Duodenal mucosa (tissue), 2 donors: ENCODE measurements around the gene ABCB1.
"Not testable (repeated sequence)": the region's sequence is repeated elsewhere in the genome, so short reads cannot be mapped to it uniquely, and the experiment has no call there.

Source experiments
- H3K27ac ChIP-seq: one replicate; pipeline ENCODE4 v1.7.0; 2013; ENCODE audit warnings: low read depth, low read length
- H3K27me3 ChIP-seq, 2 donors: one replicate each; pipeline ENCODE4 v1.7.0; 2013; ENCODE audit warnings: low read length in 2 of 2, control low read depth in 1 of 2; ENCODE audit not compliant: insufficient read depth in 2 of 2, control insufficient read depth in 1 of 2
- H3K36me3 ChIP-seq, 2 donors: one replicate each; pipeline ENCODE4 v1.7.0; 2013; ENCODE audit warnings: low read length in 2 of 2, control low read depth in 1 of 2; ENCODE audit not compliant: insufficient read depth in 2 of 2, control insufficient read depth in 1 of 2
- H3K4me1 ChIP-seq, 2 donors: one replicate each; pipeline ENCODE4 v1.7.0; 2013; ENCODE audit warnings: low read length in 2 of 2, control low read depth in 1 of 2; ENCODE audit not compliant: insufficient read depth in 2 of 2, control insufficient read depth in 1 of 2
- H3K4me3 ChIP-seq, 2 donors: one replicate each; pipeline ENCODE4 v1.7.0; 2013; ENCODE audit warnings: low read length in 2 of 2, low read depth in 1 of 2
- H3K9ac ChIP-seq, 2 donors: one replicate each; pipeline ENCODE4 v1.7.0; 2013; ENCODE audit warnings: low read length in 2 of 2, low read depth in 1 of 2
- H3K9me3 ChIP-seq, 2 donors: one replicate each; pipeline ENCODE4 v1.7.0; 2013; ENCODE audit warnings: low read length in 2 of 2, control low read depth in 1 of 2; ENCODE audit not compliant: control insufficient read depth in 1 of 2

ABCB1 gene

GRCh38 chr7:87581723-87582122 lies 19.0 kb downstream of the ABCB1 start:
- Histone ChIP-seq H3K36me3 (no peaks in the 10 kb centered on the region), H3K9ac (no peak overlapping the region), H3K27me3 (no peaks in the 10 kb centered on the region), H3K9me3 (no peaks in the 10 kb centered on the region), H3K27ac (no peak overlapping the region), H3K4me3 (no peak overlapping the region), H3K4me1 (no peaks in the 10 kb centered on the region)

GRCh38 chr7:87580636-87581035 lies 20.0 kb downstream of the ABCB1 start:
- H3K9ac ChIP-seq: no peak overlapping the region
- no peak overlapping the region for H3K27ac ChIP-seq
- no peak overlapping the region for H3K4me3 ChIP-seq
- H3K4me1 ChIP-seq: no peaks in the 10 kb centered on the region
- no peaks in the 10 kb centered on the region for H3K27me3 ChIP-seq
- H3K9me3 ChIP-seq: no peaks in the 10 kb centered on the region
- no peaks in the 10 kb centered on the region for H3K36me3 ChIP-seq

GRCh38 chr7:87575521-87575920 lies 25.2 kb downstream of the ABCB1 start:
- Histone ChIP-seq H3K27me3 (no peaks in the 10 kb centered on the region), H3K27ac (no peak overlapping the region), H3K4me3 (no peak overlapping the region), H3K9me3 (no peaks in the 10 kb centered on the region), H3K36me3 (no peaks in the 10 kb centered on the region), H3K4me1 (no peaks in the 10 kb centered on the region), H3K9ac (no peak overlapping the region)

- Histone ChIP-seq H3K27me3 (no peaks in the 10 kb centered on the region), H3K9me3 (no peaks in the 10 kb centered on the region), H3K27ac (no peak overlapping the region), H3K4me3 (no peak overlapping the region), H3K4me1 (peaks cover 0 to 6% of the 10 kb centered on the region in 2 donors), H3K9ac (no peak overlapping the region), H3K36me3 (no peaks in the 10 kb centered on the region)
Measured at GRCh38 chr7:87574630-87575029, 26.1 kb downstream of the ABCB1 start.

GRCh38 chr7:87572513-87572912 lies 28.2 kb downstream of the ABCB1 start:
- H3K27ac ChIP-seq, H3K4me3 ChIP-seq, H3K36me3 ChIP-seq, H3K9ac ChIP-seq, H3K9me3 ChIP-seq, H3K27me3 ChIP-seq: not testable (repeated sequence)
- H3K4me1 ChIP-seq: peaks cover 6 to 13% of the 10 kb centered on the region in 2 donors

GRCh38 chr7:87570178-87570577 lies 30.5 kb downstream of the ABCB1 start:
- H3K4me1 ChIP-seq: peaks cover 6 to 13% of the 10 kb centered on the region in 2 donors
- no peak overlapping the region for H3K4me3 ChIP-seq
- no peaks in the 10 kb centered on the region for H3K36me3 ChIP-seq
- no peak overlapping the region for H3K9ac ChIP-seq
- no peak overlapping the region for H3K27ac ChIP-seq
- no peaks in the 10 kb centered on the region for H3K27me3 ChIP-seq
- no peaks in the 10 kb centered on the region for H3K9me3 ChIP-seq

GRCh38 chr7:87567052-87567451 lies 33.6 kb downstream of the ABCB1 start:
- Histone ChIP-seq H3K4me3 (no peak overlapping the region), H3K36me3 (no peaks in the 10 kb centered on the region), H3K27ac (no peak overlapping the region), H3K9me3 (no peaks in the 10 kb centered on the region), H3K4me1 (peaks cover 9 to 13% of the 10 kb centered on the region in 2 donors), H3K27me3 (no peaks in the 10 kb centered on the region), H3K9ac (no peak overlapping the region)

GRCh38 chr7:87566311-87566900 lies 34.3 kb downstream of the ABCB1 start:
- no peaks in the 10 kb centered on the region for H3K36me3 ChIP-seq
- no peak overlapping the region for H3K9ac ChIP-seq
- H3K9me3 ChIP-seq: no peaks in the 10 kb centered on the region
- H3K4me3 ChIP-seq: no peak overlapping the region
- H3K27ac ChIP-seq: no peak overlapping the region
- H3K4me1 ChIP-seq: peaks cover 9 to 13% of the 10 kb centered on the region in 2 donors
- no peaks in the 10 kb centered on the region for H3K27me3 ChIP-seq

- Histone ChIP-seq H3K9ac (no peak overlapping the region), H3K27me3 (no peaks in the 10 kb centered on the region), H3K27ac (no peak overlapping the region), H3K36me3 (no peaks in the 10 kb centered on the region), H3K9me3 (no peaks in the 10 kb centered on the region), H3K4me3 (no peak overlapping the region), H3K4me1 (peaks cover 9 to 13% of the 10 kb centered on the region in 2 donors)
Measured at GRCh38 chr7:87565877-87566276, 34.8 kb downstream of the ABCB1 start.

GRCh38 chr7:87564296-87564963 lies 36.3 kb downstream of the ABCB1 start:
- no peaks in the 10 kb centered on the region for H3K36me3 ChIP-seq
- H3K4me1 ChIP-seq: peaks cover 7 to 9% of the 10 kb centered on the region in 2 donors
- no peak overlapping the region for H3K27ac ChIP-seq
- H3K9me3 ChIP-seq: no peaks in the 10 kb centered on the region
- no peak overlapping the region for H3K9ac ChIP-seq
- H3K4me3 ChIP-seq: no peak overlapping the region
- H3K27me3 ChIP-seq: no peaks in the 10 kb centered on the region
